Ovary (tissue), 9 donors: Measurements from ENCODE around the gene LRRC58. TPM values are rescaled to one million over a fixed set of nuclear protein-coding genes. Genes with fewer than 3 reads are reported as not detected.

Source experiments
- DNase-seq, 5 donors: peaks; one replicate each; pipeline ENCODE4 v3.0.0-alpha.2; 2019 to 2020
- H3K27ac ChIP-seq, 2 donors: fragments of 200-600 bp; one replicate each; pipeline versions ENCODE4 v1.5.1 to v1.8.0; 2019 to 2022
- H3K27me3 ChIP-seq: fragments of 200-600 bp; one replicate; pipeline ENCODE4 v1.8.0; 2022
- H3K36me3 ChIP-seq: fragments of 200-600 bp; sonication (generic); one replicate; pipeline ENCODE4 v1.5.1; 2019
- H3K4me1 ChIP-seq: one replicate; pipeline ENCODE4 v1.8.1; 2013; ENCODE audit warnings: mild to moderate bottlenecking, moderate library complexity; ENCODE audit not compliant: insufficient read depth
- H3K4me3 ChIP-seq: fragments of 200-600 bp; sonication (generic); one replicate; pipeline ENCODE4 v1.5.1; 2017
- H3K9me3 ChIP-seq, 2 donors: fragments of 200-600 bp in 1 of 2; sonication (generic) in 1 of 2; one replicate each; pipeline versions ENCODE4 v1.5.1 to v1.8.1; 2013 to 2019; ENCODE audit warnings: mild to moderate bottlenecking in 1 of 2, moderate library complexity in 1 of 2
- EP300 ChIP-seq: sonication (generic); formaldehyde crosslinking; IDR thresholded peaks from one replicate; pipeline ENCODE4 v1.6.1; 2017; ENCODE audit warnings: antibody characterized with exemption
- POLR2A ChIP-seq: fragments of 450-650 bp; IDR thresholded peaks from one replicate; pipeline ENCODE4 v1.6.1; 2017; ENCODE audit warnings: antibody characterized with exemption, mild to moderate bottlenecking, moderate library complexity
- WGBS, 3 donors: extraction: QIAGEN DNeasy Blood & Tissue Kit in 1 of 3; methylation state at CpG; one replicate each; pipeline versions ENCODE4 v1.1.5 to v1.1.7; 2013 to 2017; 5-methylcytosine and 5-hydroxymethylcytosine counted together
- intact Hi-C, 4 donors: fragments of 100-400 bp; cut with DNase I; formaldehyde crosslinking; loops; one replicate each; pipeline versions ENCODE4 v1.11.0 to v1.15.1; 2022 to 2023
- polyA plus RNA-seq, 2 donors: library from polyadenylated mRNA; stranded (reverse); fragments of 200-250 nt in 1 of 2; fragments of 350-450 nt in 1 of 2; fragmentation: Illumina TruSeq in 1 of 2; extraction: RNeasy Lipid Tissue Mini Kit (QIAGEN cat#74804) in 1 of 2; gene quantifications; one replicate each; pipeline ENCODE4 v1.2.3, GENCODE V29; 2013 to 2014
- total RNA-seq, 7 donors: library from RNA; depleted of rRNA in 2 of 7; stranded (reverse); fragments of >200 nt in 2 of 7; fragmentation: NEBNext Ultra II Directional in 3 of 7; extraction: Animal tissue kit (Norgen Biotek cat#: 25700) in 3 of 7; gene quantifications; one replicate each; pipeline versions ENCODE4 v1.1.0 to v1.2.4, GENCODE V29; 2016 to 2023
- TF ChIP-seq, protein P1 (sequence below), 3 donors: fragments of 450-650 bp in 2 of 3; fragments of 200-600 bp in 1 of 3; IDR thresholded peaks; one replicate each; pipeline versions ENCODE4 v1.5.1 to v1.8.0; 2016 to 2022; ENCODE audit warnings: antibody characterized with exemption in 3 of 3, mild to moderate bottlenecking in 1 of 3
- donor health status: DM: no; HTN: no; CAD: no; lungs with moderate emphysema.
- donor health status: DM: no; HTN: no; CAD: no.
- donor health status: Bipolar disorder and iron deficiency.
- donor health status: DM: yes; HTN: yes; CAD: no.
- donor health status: DM: no; HTN: no; CAD: no.
- donor health status: DM: yes; HTN: yes; CAD: no.

The LRRC58 gene
- total and polyA plus RNA-seq, 9 donors, result 10.3 to 41.8 (median 31.2) TPM

DNA sequence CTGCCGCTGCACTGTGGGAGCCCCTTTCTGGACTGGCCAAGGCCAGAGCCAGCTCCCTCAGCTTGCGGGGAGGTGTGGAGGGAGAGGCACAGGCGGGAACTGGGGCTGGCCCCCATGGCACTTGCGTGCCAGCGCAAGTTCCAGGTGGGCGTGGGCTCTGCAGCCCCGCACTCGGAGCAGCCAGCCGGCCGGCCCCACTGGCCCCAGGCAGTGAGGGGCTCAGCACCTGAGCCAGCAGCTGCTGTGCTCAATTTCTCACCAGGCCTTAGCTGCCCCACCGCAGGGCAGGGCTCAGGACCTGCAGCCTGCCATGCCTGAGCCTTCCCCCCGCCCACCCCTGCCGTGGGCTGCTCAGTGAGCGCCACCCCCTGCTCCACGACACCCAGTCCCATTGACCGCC, 59.5 kb downstream of the LRRC58 start:
- intact Hi-C loops, result no loop called here
- WGBS, 3 donors, result 92 to 96% (median 94%) methylated on average over 15 to 16 of the region's 16 CpGs
- DNase-seq, result no peak
- Histone ChIP-seq H3K27ac (no peak overlapping the region), H3K27me3 (no peaks in the 10 kb centered on the region), H3K4me1 (peaks cover 1% of the 10 kb centered on the region), H3K4me3 (no peak overlapping the region), H3K9me3 (no peaks in the 10 kb centered on the region), H3K36me3 (no peaks in the 10 kb centered on the region)
- TF ChIP-seq EP300 (no peak), POLR2A (no peak)
- TF ChIP-seq, protein P1, sequence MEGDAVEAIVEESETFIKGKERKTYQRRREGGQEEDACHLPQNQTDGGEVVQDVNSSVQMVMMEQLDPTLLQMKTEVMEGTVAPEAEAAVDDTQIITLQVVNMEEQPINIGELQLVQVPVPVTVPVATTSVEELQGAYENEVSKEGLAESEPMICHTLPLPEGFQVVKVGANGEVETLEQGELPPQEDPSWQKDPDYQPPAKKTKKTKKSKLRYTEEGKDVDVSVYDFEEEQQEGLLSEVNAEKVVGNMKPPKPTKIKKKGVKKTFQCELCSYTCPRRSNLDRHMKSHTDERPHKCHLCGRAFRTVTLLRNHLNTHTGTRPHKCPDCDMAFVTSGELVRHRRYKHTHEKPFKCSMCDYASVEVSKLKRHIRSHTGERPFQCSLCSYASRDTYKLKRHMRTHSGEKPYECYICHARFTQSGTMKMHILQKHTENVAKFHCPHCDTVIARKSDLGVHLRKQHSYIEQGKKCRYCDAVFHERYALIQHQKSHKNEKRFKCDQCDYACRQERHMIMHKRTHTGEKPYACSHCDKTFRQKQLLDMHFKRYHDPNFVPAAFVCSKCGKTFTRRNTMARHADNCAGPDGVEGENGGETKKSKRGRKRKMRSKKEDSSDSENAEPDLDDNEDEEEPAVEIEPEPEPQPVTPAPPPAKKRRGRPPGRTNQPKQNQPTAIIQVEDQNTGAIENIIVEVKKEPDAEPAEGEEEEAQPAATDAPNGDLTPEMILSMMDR (IDR thresholded peaks at IDR 0.05), result no peak

DNA sequence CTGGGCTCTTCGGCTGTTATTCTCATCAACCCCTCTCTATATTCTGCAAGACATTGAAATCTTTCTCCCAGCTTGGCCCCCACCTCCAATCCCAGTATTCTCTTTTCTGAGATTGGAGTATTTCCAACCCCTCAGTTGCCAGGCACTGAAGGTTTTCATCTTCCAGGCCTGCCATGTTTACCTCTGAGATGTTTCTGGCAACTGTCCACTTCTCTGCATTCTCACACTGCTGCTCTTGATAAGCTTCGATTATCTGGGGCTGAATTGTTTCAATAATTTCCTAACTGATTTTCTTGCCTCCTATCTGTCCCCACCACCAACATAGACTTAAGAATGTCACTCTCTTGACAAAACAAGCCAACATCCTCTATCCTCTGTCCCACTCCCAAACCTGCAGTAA, 62.7 kb downstream of the LRRC58 start:
- H3K9me3 ChIP-seq, result no peaks in the 10 kb centered on the region
- H3K36me3 ChIP-seq, result no peaks in the 10 kb centered on the region
- H3K27ac ChIP-seq, result no peak overlapping the region
- DNase-seq, result no peak
- intact Hi-C loops, result no loop called here
- no peak overlapping the region for H3K4me3 ChIP-seq
- no peak for TF ChIP-seq POLR2A
- TF ChIP-seq, protein P1 (IDR thresholded peaks at IDR 0.05), result no peak
- TF ChIP-seq EP300, result no peak
- H3K4me1 ChIP-seq, result peaks cover 1% of the 10 kb centered on the region
- H3K27me3 ChIP-seq, result no peaks in the 10 kb centered on the region
- WGBS, 3 donors, result 55 to 80% (median 68%) methylated on average over 2 of the region's 2 CpGs

DNA sequence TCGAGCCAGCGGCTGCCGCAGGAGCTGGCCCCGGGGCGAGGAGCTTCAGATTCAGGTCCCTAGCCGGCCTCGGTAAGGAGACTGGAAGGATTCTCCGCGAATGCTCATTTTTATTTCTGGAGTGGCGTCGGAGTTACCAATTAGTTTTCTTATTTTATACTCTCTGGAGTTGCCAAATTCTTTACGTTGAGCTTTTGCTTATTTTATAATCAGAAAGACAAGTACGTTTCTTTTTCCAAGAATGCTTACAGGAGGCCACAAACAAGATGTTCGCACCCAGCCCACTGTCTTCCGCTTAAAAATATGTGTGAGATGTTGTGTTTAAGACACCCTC, 63.7 kb downstream of the LRRC58 start:
- Histone ChIP-seq H3K4me1 (peaks cover 1% of the 10 kb centered on the region), H3K36me3 (no peaks in the 10 kb centered on the region), H3K9me3 (no peaks in the 10 kb centered on the region), H3K27me3 (no peaks in the 10 kb centered on the region), H3K27ac (peak overlapping the region in 1 of 2 donors; percentile 18), H3K4me3 (peak overlapping the region; percentile 56)
- 15 to 22% (median 19%) methylated on average over 15 of the region's 15 CpGs for WGBS, 3 donors
- TF ChIP-seq POLR2A (no peak), EP300 (no peak)
- TF ChIP-seq, protein P1 (IDR thresholded peaks at IDR 0.05), result no peak
- intact Hi-C loops, result no loop called here
- DNase-seq, result no peak

DNA sequence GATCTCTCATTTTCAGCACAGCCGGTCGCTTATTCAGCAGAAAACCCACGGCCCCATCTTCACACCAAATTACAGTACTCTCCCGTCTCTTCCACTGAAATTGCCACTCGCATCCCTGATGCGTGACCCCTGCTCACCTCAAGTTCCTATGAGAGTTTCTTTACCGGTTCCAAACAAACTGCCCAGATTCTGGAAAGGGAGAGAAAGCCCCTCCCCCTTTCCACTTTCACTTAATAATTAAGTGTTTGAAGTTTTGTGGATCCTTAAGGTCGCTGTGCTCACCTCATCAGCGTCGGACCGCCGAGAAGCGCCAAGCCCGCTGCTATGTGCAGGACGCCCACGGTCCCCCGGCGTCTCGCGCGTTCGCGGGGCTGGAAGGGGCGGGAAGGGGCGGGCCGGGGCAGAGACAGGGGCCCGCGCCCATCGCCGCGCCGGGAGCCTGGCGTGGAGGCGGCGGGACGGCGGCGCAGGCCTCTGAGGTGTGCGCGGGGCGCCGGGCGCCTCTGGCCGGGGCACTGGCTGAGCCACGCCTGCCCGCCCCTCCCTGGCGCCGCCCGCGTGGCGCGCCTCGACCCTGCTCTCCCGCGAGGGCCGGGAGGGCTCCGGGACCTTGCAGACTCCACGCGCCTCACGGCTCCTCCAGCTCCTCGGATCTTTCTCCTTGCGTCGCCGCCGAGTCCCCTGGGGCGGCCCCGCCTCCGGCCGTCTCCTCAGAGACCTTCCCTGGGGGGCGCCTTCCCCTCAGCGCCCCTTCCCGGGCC, 64.2 kb downstream of the LRRC58 start, which contains the start of gene GPR156:
Gene GPR156 (minus strand): TSS at position 476 of the 761 bp plus-strand sequence. CDS start 41,124 bp downstream, outside the sequence.
- DNase-seq, result peak in 4 of 5 donors; percentile 18 to 51 (median 40)
- Histone ChIP-seq H3K9me3 (no peaks in the 10 kb centered on the region), H3K4me1 (peaks cover 1% of the 10 kb centered on the region), H3K27ac (peak within 1 kb of the TSS in 1 of 2 donors; percentile 18), H3K27me3 (no peaks in the 10 kb centered on the region), H3K4me3 (peak within 1 kb of the TSS; percentile 56), H3K36me3 (no peaks in the 10 kb centered on the region)
- intact Hi-C loops, result no loop called here
- TF ChIP-seq, protein P1 (IDR thresholded peaks at IDR 0.05), result no peak
- TF ChIP-seq POLR2A, result no peak
- TF ChIP-seq EP300, result no peak
- 1 to 2% (median 1%) methylated on average over 55 to 72 of the region's 72 CpGs for WGBS, 3 donors
